Dedifferentiated amniotic fluid mesenchymal stem cell (primary cell): ENCODE results near the gene MYO18B.

Experiments used
- DNase-seq: peaks from one replicate; pipeline ENCODE4 v3.0.0-alpha.2; 2016; ENCODE audit errors: extremely low spot score

The MYO18B gene

DNA sequence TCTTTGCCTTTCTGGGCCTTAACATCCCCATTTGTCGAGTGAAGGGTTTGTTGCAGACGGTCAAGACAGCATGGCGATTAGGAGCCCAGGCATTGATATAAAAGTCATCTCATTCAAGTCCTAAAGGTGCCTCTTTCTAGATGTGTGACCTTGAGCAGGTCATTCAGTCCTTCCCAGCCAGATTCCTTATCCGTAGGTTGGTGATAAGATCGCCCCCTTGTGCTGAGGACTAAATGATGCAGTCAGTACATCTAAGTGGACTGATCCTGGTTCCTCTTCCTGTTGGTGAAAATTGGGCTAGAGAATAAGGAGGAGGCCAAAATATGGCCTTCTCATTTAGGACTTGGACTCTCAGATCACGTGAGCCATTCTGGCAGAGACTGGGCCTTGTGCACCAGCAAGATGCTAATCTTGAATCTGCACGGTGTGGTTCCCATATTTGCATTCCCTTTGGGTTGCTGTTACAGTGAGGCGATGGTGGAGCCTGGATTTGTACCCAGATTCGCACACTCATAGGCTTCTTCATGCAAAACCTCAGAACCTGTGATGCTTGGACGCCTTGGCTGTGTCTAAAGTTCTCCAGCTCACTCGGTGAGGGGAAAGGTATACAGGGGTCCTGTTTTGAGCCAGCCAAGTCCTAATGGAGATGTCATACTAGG lies 156.8 kb downstream of the MYO18B start:
- no peak for DNase-seq

- no peak for DNase-seq
These were observed 157.6 kb downstream of the MYO18B start for GRCh38 chr22:25899566-25899965.

- DNase-seq, result no peak
These were observed 158.4 kb downstream of the MYO18B start for GRCh38 chr22:25900390-25900789.

- no peak for DNase-seq
These were observed 158.9 kb downstream of the MYO18B start for GRCh38 chr22:25900880-25901279.

GRCh38 chr22:25902402-25902801 lies 160.4 kb downstream of the MYO18B start:
- DNase-seq, result no peak

GRCh38 chr22:25903294-25903693 lies 161.3 kb downstream of the MYO18B start:
- DNase-seq, result no peak

- no peak for DNase-seq
These were observed 166.2 kb downstream of the MYO18B start for GRCh38 chr22:25908212-25908611.

DNA sequence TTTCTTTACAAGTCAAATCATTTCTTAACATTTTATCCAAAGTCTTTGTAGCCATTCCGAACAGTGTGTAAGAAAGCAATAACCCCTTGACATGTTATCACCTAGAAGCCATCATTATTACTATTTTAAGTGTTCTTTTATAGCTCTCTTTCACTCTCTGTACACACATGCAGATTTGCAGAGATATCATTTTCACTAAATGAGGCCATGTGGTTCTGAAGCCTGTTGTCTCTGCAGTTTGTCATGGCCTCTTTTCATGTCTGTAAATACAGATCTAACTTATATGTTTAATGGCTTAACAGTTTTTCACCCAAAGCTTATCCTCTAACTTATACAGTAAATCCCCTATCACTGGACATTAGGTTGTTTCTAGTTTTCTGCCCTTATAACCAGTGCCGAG lies 166.8 kb downstream of the MYO18B start:
- no peak for DNase-seq

DNA sequence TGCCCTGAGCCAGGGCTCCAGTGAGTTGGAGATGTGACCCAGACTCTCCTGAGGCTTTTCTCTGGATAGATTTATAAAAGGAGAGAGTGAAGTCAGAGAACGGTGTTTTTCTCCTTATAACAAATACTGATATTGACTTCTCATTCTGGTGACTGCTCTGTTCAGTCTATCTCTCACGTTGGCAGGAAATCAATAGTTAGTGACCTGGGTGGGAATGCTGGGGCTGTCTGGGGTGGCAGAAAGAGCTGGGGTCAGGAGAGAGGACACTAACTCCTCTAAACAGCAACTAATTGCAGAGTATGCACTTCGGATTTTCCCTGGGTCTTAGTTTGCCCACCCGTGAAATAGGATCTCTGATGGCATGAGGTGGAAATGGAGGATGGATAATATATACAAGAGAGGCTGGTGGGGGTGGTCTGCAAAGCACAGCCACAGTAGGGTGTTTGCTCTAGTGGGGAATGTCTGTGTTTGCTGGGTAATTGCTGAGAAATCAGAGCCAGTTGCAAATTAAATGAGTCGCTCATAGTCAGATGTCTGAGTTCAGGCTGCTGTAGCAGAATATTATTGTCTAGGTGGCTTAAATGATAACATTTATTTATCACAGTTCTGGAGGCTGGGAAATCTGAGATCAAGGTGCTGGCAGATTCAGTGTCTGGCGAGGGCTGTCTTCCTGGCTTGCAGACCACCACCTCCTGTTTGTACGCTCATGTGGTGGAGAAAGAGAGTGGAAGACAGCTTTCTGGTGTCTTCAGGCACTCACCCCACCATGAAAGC lies 167.8 kb downstream of the MYO18B start:
- DNase-seq, result no peak

DNA sequence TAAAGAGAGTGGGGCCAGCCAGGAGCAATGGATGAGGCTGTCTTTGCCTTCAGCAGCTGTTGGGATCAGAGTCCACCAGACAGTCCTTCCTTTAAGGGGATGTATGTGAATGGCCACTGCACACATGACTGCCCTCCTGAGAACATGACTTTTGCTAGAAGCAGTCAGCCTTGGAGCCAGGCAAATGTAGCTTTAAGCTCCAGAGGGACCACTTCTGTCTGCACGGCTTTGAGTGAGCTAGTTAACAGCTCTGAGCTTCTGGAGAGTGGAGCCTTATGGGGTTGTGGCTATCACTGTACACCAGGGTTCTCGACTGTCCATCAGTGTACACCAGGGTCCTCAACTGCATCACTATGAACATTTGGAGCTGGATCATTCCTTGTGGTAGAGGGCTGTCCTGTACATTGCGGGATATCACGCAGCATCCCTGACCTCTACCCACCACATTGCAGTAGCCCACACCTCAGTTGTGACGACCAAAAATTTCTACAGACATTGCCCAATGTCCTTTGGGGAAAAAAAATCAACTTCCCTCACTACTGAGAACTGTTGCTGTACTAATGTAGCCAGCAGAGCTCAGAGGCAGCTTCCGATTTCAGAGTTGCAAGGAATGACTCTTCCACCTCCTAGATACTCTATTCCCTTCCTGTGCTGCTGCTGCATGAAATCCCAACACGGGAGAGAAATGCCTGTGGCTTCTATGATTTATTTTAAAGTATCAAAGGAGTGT lies 169.4 kb downstream of the MYO18B start:
- DNase-seq, result no peak

GRCh38 chr22:25919452-25919851 lies 177.5 kb downstream of the MYO18B start:
- DNase-seq, result no peak

DNA sequence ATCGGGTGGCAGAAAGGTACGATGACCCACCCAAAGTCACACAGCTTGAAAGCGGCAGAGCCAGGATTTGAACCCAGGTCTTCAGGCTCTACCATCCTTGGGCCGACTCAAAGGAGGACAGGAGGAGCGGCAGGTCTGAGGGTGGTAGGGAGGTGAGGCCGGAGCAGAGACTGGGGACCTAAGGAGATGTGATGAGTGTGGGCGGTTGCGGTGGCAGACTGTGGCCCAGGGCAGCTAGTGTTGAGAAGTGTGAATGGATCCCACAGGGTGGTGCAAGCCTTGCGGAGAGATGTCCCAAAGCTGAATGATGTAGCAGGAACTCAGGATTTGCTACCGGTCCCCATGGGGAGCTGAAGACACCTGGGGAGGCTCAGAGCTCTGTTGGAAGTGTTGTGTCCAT lies 180.2 kb downstream of the MYO18B start:
- no peak for DNase-seq

GRCh38 chr22:25923914-25924313 lies 181.9 kb downstream of the MYO18B start:
- DNase-seq, result no peak

GRCh38 chr22:25928038-25928437 lies 186.1 kb downstream of the MYO18B start:
- DNase-seq, result no peak

GRCh38 chr22:25929321-25929878 lies 187.4 kb downstream of the MYO18B start:
- no peak for DNase-seq

DNA sequence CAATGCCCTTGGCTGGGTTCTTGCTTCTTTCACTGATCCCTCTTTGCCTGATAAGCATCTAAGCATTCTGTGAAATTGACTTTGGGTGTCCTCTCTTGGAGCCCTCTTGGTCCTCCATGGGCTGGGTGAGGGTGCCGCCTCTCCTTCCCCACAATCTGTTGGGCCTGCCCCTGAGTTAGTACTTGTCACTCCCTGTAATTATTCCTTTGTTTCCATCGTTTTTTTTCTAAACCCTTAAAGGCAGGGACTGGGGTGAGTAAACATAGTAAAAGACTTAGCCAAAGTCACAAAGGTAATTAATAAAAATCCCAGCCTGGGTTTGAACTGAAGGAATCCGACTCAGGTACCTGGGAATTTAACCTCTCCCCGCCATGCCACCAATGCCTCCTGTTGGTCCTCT lies 188.1 kb downstream of the MYO18B start:
- DNase-seq, result no peak

DNA sequence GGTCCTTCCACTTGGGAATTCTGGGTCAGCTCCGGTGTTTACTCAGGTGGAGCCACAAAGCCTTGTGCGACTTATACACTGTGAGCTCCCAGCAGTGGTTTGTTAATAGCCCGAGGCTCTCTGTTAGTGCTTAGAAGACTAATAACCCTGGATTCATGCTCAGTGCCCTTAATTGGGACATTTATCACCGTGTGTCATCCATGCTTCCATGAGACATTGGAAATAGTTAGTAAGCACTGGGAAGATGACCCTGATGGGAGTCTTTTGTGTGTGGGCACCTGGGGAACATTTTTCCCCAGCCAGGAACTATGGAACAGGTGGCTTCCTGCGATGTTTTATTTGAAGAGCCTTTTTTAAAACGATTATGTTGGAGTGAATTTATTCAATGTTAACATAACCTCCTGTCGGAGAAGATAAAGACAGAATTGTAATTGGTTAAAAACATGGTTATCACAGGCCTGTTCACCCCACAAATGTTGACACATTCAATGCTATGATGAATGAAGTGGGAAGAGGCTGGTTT lies 188.9 kb downstream of the MYO18B start:
- no peak for DNase-seq

DNA sequence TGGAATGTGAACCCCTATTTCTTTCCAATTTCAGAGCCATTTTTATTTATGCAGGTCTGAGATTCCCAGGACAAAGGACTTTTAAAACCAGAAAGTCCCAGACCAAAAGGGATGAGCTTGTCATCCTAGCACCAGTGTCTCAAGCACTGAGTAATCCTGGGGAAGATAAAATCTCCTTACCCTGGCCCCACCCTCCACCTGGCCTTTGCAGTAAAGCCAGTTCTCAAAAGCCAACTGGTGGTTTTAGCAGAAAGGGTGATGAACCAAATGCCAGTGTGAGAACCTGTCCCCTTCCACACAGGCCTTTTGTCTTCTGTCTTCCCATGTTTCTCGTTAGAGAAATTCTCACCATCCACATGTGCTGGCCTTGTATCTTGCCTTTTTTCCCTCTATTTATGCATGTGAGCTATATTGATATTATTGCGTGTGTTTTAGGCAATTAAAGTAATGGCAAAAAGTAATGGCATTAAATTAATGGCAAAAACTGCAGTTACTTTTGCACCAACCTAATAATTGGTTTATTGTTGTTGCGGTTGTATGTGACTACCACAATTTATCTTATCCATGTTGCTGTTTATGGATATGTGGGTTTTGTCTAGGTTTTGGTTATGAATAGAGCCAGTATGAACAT lies 191.3 kb downstream of the MYO18B start:
- no peak for DNase-seq

DNA sequence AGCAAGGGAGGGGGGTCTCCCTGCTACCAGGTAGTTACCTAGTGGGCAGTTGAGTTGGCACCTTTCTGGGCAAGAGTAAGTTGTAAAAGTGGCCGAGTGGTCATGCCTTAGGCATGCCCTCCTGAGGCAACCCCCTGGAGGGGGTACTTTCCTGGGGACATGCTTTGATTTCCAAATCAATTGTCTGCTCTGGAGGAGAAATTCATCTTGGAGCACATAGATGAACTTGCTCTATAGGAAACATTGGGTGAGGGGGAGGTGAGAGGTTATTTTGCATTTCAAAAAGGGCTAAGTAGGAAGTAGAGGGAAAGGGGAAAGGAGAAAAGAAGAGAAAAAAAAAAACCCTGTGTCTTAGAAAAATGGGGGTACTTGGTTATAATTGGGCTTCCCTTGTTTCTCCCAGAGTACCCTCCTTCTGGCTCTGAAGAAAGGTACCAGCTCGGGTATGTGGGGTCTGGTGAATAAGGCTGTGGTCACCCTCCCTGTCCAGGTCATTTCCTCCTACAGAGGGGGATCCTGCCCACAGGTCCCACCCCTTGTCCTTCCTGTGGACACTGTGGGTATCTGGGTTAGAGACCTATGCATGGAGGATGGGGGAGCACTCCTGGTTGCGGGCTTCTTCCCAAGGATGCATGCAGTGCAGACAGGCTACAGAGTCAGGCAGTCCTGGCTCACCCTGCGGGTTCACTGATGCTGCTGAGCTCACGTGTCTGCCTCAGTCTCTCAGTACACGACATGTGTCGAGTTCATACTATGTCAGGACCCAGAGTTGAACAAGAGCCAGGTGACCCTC lies 193.5 kb downstream of the MYO18B start:
- no peak for DNase-seq

GRCh38 chr22:25938151-25938550 lies 196.2 kb downstream of the MYO18B start:
- no peak for DNase-seq

DNA sequence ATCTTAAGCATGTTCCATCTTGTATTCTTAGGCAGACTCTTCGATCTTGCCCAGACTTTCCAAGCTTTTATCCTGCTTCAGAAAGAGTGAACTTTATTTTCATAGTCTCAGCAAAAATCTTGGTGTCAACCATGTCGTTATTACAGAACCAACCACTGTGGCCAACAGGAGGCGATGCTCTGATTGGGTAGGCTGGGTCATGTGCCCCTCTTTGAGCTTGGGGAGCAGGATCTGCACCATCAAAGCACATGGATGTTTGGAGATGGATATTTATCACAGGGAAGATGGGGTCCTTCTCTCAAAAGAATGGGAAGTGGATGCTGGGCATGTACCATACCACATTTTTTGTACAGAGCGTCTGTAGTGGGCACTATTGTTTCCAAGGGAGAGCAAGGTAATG lies 197.4 kb downstream of the MYO18B start:
- no peak for DNase-seq
